Transverse colon (tissue), 4 donors: ENCODE results near the gene CD70. TPM values are rescaled to one million over a fixed set of nuclear protein-coding genes. Genes with fewer than 3 reads are reported as not detected.

Experiments used
- DNase-seq: peaks from one replicate; pipeline ENCODE4 v3.0.0-alpha.2; 2019
- H3K27ac ChIP-seq, 4 donors: fragments of 200-600 bp; sonication (generic); 2 replicates each; pipeline ENCODE4 v1.5.1; 2016 to 2018; ENCODE audit warnings: inconsistent platforms in 4 of 4
- H3K27me3 ChIP-seq: fragments of 200-600 bp; sonication (generic); 2 replicates; pipeline ENCODE4 v1.5.1; 2017; ENCODE audit warnings: inconsistent platforms
- H3K36me3 ChIP-seq, 4 donors: fragments of 200-600 bp; sonication (generic); 2 replicates each; pipeline ENCODE4 v1.5.1; 2017 to 2019; ENCODE audit warnings: inconsistent platforms in 4 of 4
- H3K4me1 ChIP-seq, 4 donors: fragments of 200-600 bp; sonication (generic); 2 replicates each; pipeline ENCODE4 v1.5.1; 2017 to 2020; ENCODE audit warnings: inconsistent platforms in 4 of 4
- H3K4me3 ChIP-seq, 4 donors: fragments of 200-600 bp; sonication (generic); 1 replicate in 1 of 4; 2 replicates in 3 of 4; pipeline versions ENCODE4 v1.5.1 to v1.6.1; 2017 to 2019; ENCODE audit warnings: inconsistent platforms in 4 of 4
- H3K9me3 ChIP-seq, 2 donors: fragments of 200-600 bp; sonication (generic); 2 replicates each; pipeline ENCODE4 v1.5.1; 2017 to 2019; ENCODE audit warnings: inconsistent platforms in 2 of 2
- CTCF ChIP-seq, 5 experiments: fragments of 200-600 bp in 3 of 5; fragments of 450-650 bp in 2 of 5; sonication (generic) in 3 of 5; IDR thresholded peaks; 1 replicate in 2 of 5; 2 replicates in 3 of 5; pipeline ENCODE4 v1.5.1; 2016 to 2017; ENCODE audit warnings: antibody characterized with exemption in 5 of 5, inconsistent platforms in 3 of 5, mild to moderate bottlenecking in 2 of 5, moderate library complexity in 1 of 5
- EP300 ChIP-seq: sonication (generic); formaldehyde crosslinking; IDR thresholded peaks from one replicate; pipeline ENCODE4 v1.6.1; 2017; ENCODE audit warnings: antibody characterized with exemption, low read depth
- POLR2A ChIP-seq: fragments of 450-650 bp; IDR thresholded peaks from one replicate; pipeline ENCODE4 v1.6.1; 2016; ENCODE audit warnings: antibody characterized with exemption, mild to moderate bottlenecking, moderate library complexity
- POLR2AphosphoS5 ChIP-seq, 3 donors: sonication (generic); formaldehyde crosslinking; IDR thresholded peaks; one replicate each; pipeline ENCODE4 v1.6.1; 2016; ENCODE audit warnings: antibody characterized with exemption in 3 of 3
- WGBS, 2 donors: methylation state at CpG; one replicate each; pipeline ENCODE4 v1.1.5; 2018; ENCODE audit warnings: low coverage in 1 of 2; 5-methylcytosine and 5-hydroxymethylcytosine counted together
- in situ Hi-C, 4 donors: fragments of 200-750 bp; cut with MboI; loops; one replicate each; pipeline versions ENCODE4 v1.15.0 to v1.15.1; 2017; ENCODE audit warnings: low sequenced_read_pairs in 3 of 4, low pct_ligation_motif_present in 1 of 4, low pct_unique_long_range_greater_than_20kb in 1 of 4
- intact Hi-C: fragments of 100-400 bp; cut with DNase I; formaldehyde crosslinking; loops from one replicate; pipeline ENCODE4 v1.15.1; 2023; ENCODE audit warnings: low total_unique reads
- total RNA-seq, 4 donors: library from RNA; depleted of rRNA; stranded (reverse); fragments of >200 nt; gene quantifications; one replicate each; pipeline ENCODE4 v1.1.0, GENCODE V29; 2016

Gene CD70
- total RNA-seq, 4 donors from 2014 or later, result not detected

- in situ Hi-C loops (loop anchor here (10.0 to 25.0 kb wide), 5 partner anchors 117 to 243 kb away; partner anchors contain the start of gene TUBB4A (in 1 of the 4)), intact Hi-C loops (loop anchor here (5.0 kb wide), 1 partner anchor 230 kb away; no protein-coding TSS in a partner anchor)
- no peak overlapping the region for H3K27ac ChIP-seq
- peak; percentile 77 for DNase-seq
- peaks cover 5% of the 10 kb centered on the region for H3K27me3 ChIP-seq
- H3K36me3 ChIP-seq, result no peaks in the 10 kb centered on the region
- TF ChIP-seq POLR2AphosphoS5 (IDR thresholded peaks at IDR 0.05) (no peak), CTCF (IDR thresholded peaks at IDR 0.05) (peak; percentile 78 to 87 (median 84))
- WGBS, 2 donors, result 39 to 43% methylated on average over 12 of the region's 12 CpGs
- H3K4me1 ChIP-seq, result no peaks in the 10 kb centered on the region
- H3K4me3 ChIP-seq, result no peak overlapping the region
- H3K9me3 ChIP-seq, result no peaks in the 10 kb centered on the region
Observed at GRCh38 chr19:6632002-6632621, 41.2 kb upstream of the CD70 start.

DNA sequence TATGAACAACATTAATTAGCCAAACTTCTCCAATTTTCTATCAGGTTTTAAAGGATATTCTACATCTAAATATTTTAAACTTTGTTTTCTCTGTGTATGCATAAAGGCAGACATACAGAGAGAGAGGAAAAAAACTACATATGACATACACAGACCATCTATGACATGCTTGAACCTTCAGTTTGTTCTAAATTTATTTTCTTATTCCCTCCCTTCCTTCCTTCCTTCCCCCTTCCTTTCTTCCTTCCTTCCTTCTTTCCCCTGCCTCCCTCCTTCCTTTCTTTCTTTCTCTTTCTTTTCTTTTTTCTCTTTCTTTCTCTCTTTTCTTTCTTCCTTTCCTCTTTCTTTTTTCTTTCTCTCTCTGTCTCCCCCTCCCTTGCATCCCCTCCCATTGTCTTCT, 35.8 kb upstream of the CD70 start:
- no peaks in the 10 kb centered on the region for H3K9me3 ChIP-seq
- no peak overlapping the region for H3K27ac ChIP-seq
- H3K36me3 ChIP-seq, result no peaks in the 10 kb centered on the region
- no peaks in the 10 kb centered on the region for H3K4me1 ChIP-seq
- H3K4me3 ChIP-seq, result no peak overlapping the region
- DNase-seq, result no peak
- TF ChIP-seq EP300 (no peak), POLR2A (no peak), CTCF (IDR thresholded peaks at IDR 0.05) (no peak), POLR2AphosphoS5 (IDR thresholded peaks at IDR 0.05) (no peak)
- intact Hi-C loops, result no loop called here
- in situ Hi-C loops, result loop anchor here (10.0 to 25.0 kb wide), 4 partner anchors 112 to 248 kb away; partner anchors contain the start of gene TUBB4A (in 1 of the 4)
- H3K27me3 ChIP-seq, result peaks cover 5% of the 10 kb centered on the region

- 27 to 63% methylated on average over 1 to 2 of the region's 2 CpGs for WGBS, 2 donors
- H3K27me3 ChIP-seq, result peaks cover 28% of the 10 kb centered on the region
- in situ Hi-C loops, result no loop called here
- TF ChIP-seq EP300 (no peak), CTCF (IDR thresholded peaks at IDR 0.05) (no peak), POLR2AphosphoS5 (IDR thresholded peaks at IDR 0.05) (no peak), POLR2A (no peak)
- H3K4me3 ChIP-seq, result no peak overlapping the region
- peaks cover 0 to 7% of the 10 kb centered on the region in 2 donors for H3K9me3 ChIP-seq
- H3K27ac ChIP-seq, result no peak overlapping the region
- no peaks in the 10 kb centered on the region for H3K4me1 ChIP-seq
- no peak for DNase-seq
- intact Hi-C loops, result no loop called here
- H3K36me3 ChIP-seq, result no peaks in the 10 kb centered on the region
Observed at GRCh38 chr19:6617374-6617773, 26.4 kb upstream of the CD70 start.

DNA sequence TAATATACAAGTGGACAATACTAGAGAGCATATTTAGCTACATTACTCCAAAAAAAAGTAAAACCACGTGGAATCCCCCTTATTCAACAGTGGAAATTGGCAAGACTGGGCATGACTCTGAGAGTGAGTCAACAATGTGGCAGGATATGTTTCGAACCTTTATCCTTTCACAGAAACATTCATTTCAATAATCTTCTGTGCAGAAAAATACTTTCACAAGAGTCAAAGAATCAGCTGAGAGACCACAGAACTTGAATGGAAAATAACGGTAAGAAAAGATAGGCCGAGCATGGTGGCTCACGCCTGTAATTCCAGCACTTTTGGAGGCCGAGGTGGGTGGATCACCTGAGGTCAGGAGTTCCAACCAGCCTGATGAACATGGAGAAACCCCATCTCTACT, 25.1 kb upstream of the CD70 start:
- 70 to 76% methylated on average over 5 to 6 of the region's 6 CpGs for WGBS, 2 donors
- no peak overlapping the region for H3K27ac ChIP-seq
- no peaks in the 10 kb centered on the region for H3K36me3 ChIP-seq
- TF ChIP-seq CTCF (IDR thresholded peaks at IDR 0.05), result no peak
- no peak for TF ChIP-seq EP300
- no peak for TF ChIP-seq POLR2A
- no peak for TF ChIP-seq POLR2AphosphoS5 (IDR thresholded peaks at IDR 0.05)
- in situ Hi-C loops, result no loop called here
- peaks cover 40% of the 10 kb centered on the region for H3K27me3 ChIP-seq
- H3K4me3 ChIP-seq, result no peak overlapping the region
- no peak for DNase-seq
- intact Hi-C loops, result no loop called here
- peaks cover 0 to 7% of the 10 kb centered on the region in 2 donors for H3K9me3 ChIP-seq
- no peaks in the 10 kb centered on the region for H3K4me1 ChIP-seq
